Myocyte (in vitro differentiated cells): ENCODE results near the gene SLC37A1. TPM values are rescaled to one million over a fixed set of nuclear protein-coding genes. Genes with fewer than 3 reads are reported as not detected.

ENCODE experiments used
- DNase-seq: peaks from one replicate; pipeline ENCODE4 v3.0.0-alpha.2; 2012; ENCODE audit warnings: low read depth
- total RNA-seq: library from RNA; depleted of rRNA; stranded (reverse); fragments of >200 nt; gene quantifications from 2 replicates; pipeline ENCODE4 v1.2.3, GENCODE V29; 2014

Gene SLC37A1
- total RNA-seq, 1 donor from 2014 or later: not detected

GRCh38 chr21:42526379-42526727 is 12.7 kb downstream of the SLC37A1 start:
- DNase-seq: no peak

- no peak for DNase-seq
Observed at GRCh38 chr21:42527127-42527488, 13.5 kb downstream of the SLC37A1 start.

GRCh38 chr21:42527489-42528158 is 14.0 kb downstream of the SLC37A1 start:
- peak; percentile 15 for DNase-seq

GRCh38 chr21:42530167-42530518 is 16.5 kb downstream of the SLC37A1 start:
- no peak for DNase-seq

GRCh38 chr21:42531771-42532170 is 18.1 kb downstream of the SLC37A1 start:
- no peak for DNase-seq

GRCh38 chr21:42532466-42533181 is 19.0 kb downstream of the SLC37A1 start:
- peak; percentile 48 for DNase-seq

- no peak for DNase-seq
Observed at GRCh38 chr21:42533306-42533962, 19.8 kb downstream of the SLC37A1 start.

GRCh38 chr21:42533963-42534355 is 20.3 kb downstream of the SLC37A1 start:
- no peak for DNase-seq

- DNase-seq: no peak
Observed at GRCh38 chr21:42534421-42535378, 21.0 kb downstream of the SLC37A1 start.

GRCh38 chr21:42535602-42536171 is 22.0 kb downstream of the SLC37A1 start:
- DNase-seq: no peak

GRCh38 chr21:42536601-42537000 is 22.9 kb downstream of the SLC37A1 start:
- no peak for DNase-seq

GRCh38 chr21:42537106-42537742 is 23.6 kb downstream of the SLC37A1 start:
- DNase-seq: no peak

- no peak for DNase-seq
Observed at GRCh38 chr21:42538479-42539275, 25.0 kb downstream of the SLC37A1 start.

GRCh38 chr21:42539342-42539741 is 25.7 kb downstream of the SLC37A1 start:
- DNase-seq: no peak

GRCh38 chr21:42539931-42540343 is 26.3 kb downstream of the SLC37A1 start:
- no peak for DNase-seq

- DNase-seq: no peak
Observed at GRCh38 chr21:42540396-42540795, 26.7 kb downstream of the SLC37A1 start.

GRCh38 chr21:42541174-42541573 is 27.5 kb downstream of the SLC37A1 start:
- no peak for DNase-seq

GRCh38 chr21:42541618-42542017 is 28.0 kb downstream of the SLC37A1 start:
- DNase-seq: no peak

GRCh38 chr21:42542196-42542595 is 28.5 kb downstream of the SLC37A1 start:
- no peak for DNase-seq

- no peak for DNase-seq
Observed at GRCh38 chr21:42542596-42542995, 28.9 kb downstream of the SLC37A1 start.
